NCI-H2227 (cell line): Measurements from ENCODE around the gene B3GNT8.
"Not testable (repeated sequence)": the region's sequence is repeated elsewhere in the genome, so short reads cannot be mapped to it uniquely, and the experiment has no call there.

Experiments used
- DNase-seq: peaks from one replicate; lab custom pipeline; 2025; ENCODE audit not compliant: unreplicated experiment; lab: John Stamatoyannopoulos, UW

The B3GNT8 gene

GRCh38 chr19:41395355-41395754 is 31.8 kb downstream of the B3GNT8 start:
- DNase-seq, result no peak

- no peak for DNase-seq
Measured at GRCh38 chr19:41392775-41393174, 34.4 kb downstream of the B3GNT8 start.

GRCh38 chr19:41391618-41392017 is 35.6 kb downstream of the B3GNT8 start:
- DNase-seq, result no peak

GRCh38 chr19:41386442-41386841 is 40.7 kb downstream of the B3GNT8 start:
- no peak for DNase-seq

GRCh38 chr19:41384351-41384750 is 42.8 kb downstream of the B3GNT8 start:
- DNase-seq, result no peak

GRCh38 chr19:41381536-41381935 is 45.6 kb downstream of the B3GNT8 start:
- DNase-seq, result not testable (repeated sequence)

- DNase-seq, result peak; percentile 56
Measured at GRCh38 chr19:41377977-41378709, 49.0 kb downstream of the B3GNT8 start.

GRCh38 chr19:41376998-41377365 is 50.2 kb downstream of the B3GNT8 start:
- no peak for DNase-seq

GRCh38 chr19:41376241-41376997 is 50.8 kb downstream of the B3GNT8 start, which contains the start of gene TMEM91:
Gene TMEM91 (plus strand): TSS chr19:41376533. CDS start chr19:41378310, 1,777 bp downstream.
- peak; percentile 80 for DNase-seq
